Activated T-cell treated with anti-CD3 and anti-CD28 coated beads, Interleukin-2, amount 50 U/mL, for 24 hours (primary cell): ENCODE measurements around the gene CHMP2A.

Source experiments
- DNase-seq: peaks from one replicate; pipeline ENCODE4 v3.0.0-alpha.2; 2020
- H3K27ac Mint-ChIP-seq: 2 replicates; pipeline ENCODE4 v1.8.0; 2020; ENCODE audit warnings: mild to moderate bottlenecking, mixed read lengths
- H3K27me3 Mint-ChIP-seq: 2 replicates; pipeline ENCODE4 v1.8.0; 2020; ENCODE audit warnings: mixed read lengths
- H3K36me3 Mint-ChIP-seq: 2 replicates; pipeline ENCODE4 v1.8.0; 2020; ENCODE audit warnings: low read depth, mixed read lengths
- H3K4me1 Mint-ChIP-seq: 2 replicates; pipeline ENCODE4 v1.8.0; 2020; ENCODE audit warnings: low read depth, mixed read lengths
- H3K4me3 Mint-ChIP-seq: 2 replicates; pipeline ENCODE4 v1.8.0; 2020; ENCODE audit warnings: mild to moderate bottlenecking, moderate library complexity, mixed read lengths
- H3K9me3 Mint-ChIP-seq: 2 replicates; pipeline ENCODE4 v1.8.0; 2020; ENCODE audit warnings: mixed read lengths

The CHMP2A gene

DNA sequence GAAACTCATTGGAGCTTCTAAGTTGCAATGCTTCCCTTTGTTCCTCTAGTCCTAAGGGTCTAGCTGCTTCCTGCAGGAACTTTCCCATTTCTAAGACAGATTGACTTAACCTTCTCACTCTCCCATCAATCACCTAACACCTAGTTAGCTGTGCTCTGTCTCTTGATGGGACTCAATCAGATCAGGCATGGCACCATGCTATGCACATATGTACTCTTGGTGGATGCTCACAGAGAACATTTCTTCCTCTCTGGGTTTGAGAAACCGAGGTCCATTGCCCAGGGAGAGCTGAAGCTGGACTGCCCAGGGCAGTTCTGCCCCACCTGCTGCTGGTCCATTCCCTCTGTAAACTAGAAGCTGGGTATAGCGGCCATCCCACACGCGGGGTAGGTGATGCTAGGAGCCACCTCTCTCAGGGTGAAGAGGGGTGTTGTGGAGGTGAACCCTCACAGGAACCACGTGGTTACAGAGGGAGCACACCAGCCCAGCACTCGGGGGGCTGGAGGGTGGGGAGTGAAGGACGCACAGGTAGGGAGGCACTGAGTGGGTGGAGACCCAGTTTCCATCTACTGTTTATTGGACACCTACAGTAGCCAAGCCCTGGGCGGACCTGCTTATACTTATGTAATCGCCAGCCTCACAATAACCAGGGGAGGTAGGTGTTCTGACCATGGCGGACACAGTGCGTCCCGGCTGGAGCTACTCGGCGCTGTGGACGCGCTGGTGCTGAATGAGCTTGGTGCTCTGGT is 6.6 kb upstream of the CHMP2A start:
- Mint-ChIP-seq H3K27me3 (no peaks in the 10 kb centered on the region), H3K4me1 (peaks cover 58% of the 10 kb centered on the region), H3K27ac (peak overlapping the region; percentile 71), H3K9me3 (no peaks in the 10 kb centered on the region), H3K4me3 (peak overlapping the region; percentile 97), H3K36me3 (peaks cover 48% of the 10 kb centered on the region)
- peak; percentile 45 for DNase-seq

DNA sequence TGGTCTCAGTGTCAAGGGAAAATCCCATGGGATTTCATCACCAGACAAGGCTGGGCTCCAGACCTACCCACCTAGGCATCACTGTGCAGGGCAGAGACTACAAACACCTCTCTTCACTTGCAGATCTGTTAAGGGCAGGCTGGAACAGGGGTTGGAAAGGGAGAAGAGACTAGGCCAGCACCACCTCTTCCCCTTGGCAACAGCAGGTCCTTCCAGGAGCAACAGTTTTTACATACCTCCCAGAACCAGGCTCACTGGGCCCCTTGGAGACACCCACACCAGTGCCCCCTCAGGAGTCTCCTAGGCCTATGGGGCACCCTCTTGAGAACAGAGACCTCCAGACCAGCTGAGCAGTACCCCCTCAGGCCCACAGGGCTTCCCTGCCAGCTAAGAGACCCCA is 6.0 kb upstream of the CHMP2A start:
- peak; percentile 38 for DNase-seq
- H3K36me3 Mint-ChIP-seq: peaks cover 48% of the 10 kb centered on the region
- peak overlapping the region; percentile 100 for H3K27ac Mint-ChIP-seq
- peak overlapping the region; percentile 97 for H3K4me3 Mint-ChIP-seq
- peaks cover 64% of the 10 kb centered on the region for H3K4me1 Mint-ChIP-seq
- no peaks in the 10 kb centered on the region for H3K27me3 Mint-ChIP-seq
- no peaks in the 10 kb centered on the region for H3K9me3 Mint-ChIP-seq

DNA sequence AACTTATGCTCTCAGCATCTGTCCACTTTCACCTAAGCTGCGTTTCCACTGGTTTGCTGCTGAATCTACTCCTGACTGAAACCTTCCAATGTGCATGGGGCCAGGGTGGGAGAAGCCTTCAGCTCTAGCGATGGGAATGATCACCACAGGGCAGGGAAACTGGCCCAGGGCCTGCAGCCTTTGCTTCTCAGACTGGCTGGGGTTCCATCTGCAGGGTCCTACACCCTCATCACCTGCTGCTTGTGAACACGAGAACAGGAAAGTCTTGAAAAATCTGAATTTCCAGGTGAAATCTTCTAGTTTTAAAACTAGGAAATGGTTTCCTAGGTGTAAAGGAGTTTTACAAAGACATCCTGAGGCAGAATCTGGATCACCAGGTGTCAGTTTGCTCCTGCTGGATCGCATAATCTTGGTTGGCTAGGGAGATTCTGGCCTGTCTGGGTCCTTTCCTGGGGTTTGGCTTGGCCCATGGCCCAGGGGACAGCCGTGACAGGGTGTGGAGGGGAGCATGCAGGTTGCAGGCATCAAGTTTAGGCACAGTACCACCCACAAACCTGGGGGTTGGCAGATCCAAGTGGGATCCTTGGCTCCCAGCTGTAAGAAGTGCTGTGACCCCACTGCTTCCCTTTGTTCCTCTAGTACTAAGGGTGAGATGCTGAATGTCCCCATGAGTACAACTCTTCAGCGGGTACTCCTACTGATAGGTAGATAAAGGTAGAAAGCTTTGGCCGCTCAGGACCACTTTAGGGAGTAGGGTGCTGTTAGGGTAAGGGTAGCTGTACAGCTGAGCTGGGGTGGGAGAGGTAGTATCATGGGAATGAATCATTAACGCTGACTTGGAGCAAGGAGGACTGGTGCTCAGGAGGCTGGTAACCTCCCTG is 5.3 kb upstream of the CHMP2A start:
- H3K4me3 Mint-ChIP-seq: peak overlapping the region; percentile 97
- peak; percentile 39 for DNase-seq
- H3K36me3 Mint-ChIP-seq: peaks cover 55% of the 10 kb centered on the region
- peaks cover 69% of the 10 kb centered on the region for H3K4me1 Mint-ChIP-seq
- H3K27ac Mint-ChIP-seq: peak overlapping the region; percentile 100
- H3K27me3 Mint-ChIP-seq: no peaks in the 10 kb centered on the region
- H3K9me3 Mint-ChIP-seq: no peaks in the 10 kb centered on the region

DNA sequence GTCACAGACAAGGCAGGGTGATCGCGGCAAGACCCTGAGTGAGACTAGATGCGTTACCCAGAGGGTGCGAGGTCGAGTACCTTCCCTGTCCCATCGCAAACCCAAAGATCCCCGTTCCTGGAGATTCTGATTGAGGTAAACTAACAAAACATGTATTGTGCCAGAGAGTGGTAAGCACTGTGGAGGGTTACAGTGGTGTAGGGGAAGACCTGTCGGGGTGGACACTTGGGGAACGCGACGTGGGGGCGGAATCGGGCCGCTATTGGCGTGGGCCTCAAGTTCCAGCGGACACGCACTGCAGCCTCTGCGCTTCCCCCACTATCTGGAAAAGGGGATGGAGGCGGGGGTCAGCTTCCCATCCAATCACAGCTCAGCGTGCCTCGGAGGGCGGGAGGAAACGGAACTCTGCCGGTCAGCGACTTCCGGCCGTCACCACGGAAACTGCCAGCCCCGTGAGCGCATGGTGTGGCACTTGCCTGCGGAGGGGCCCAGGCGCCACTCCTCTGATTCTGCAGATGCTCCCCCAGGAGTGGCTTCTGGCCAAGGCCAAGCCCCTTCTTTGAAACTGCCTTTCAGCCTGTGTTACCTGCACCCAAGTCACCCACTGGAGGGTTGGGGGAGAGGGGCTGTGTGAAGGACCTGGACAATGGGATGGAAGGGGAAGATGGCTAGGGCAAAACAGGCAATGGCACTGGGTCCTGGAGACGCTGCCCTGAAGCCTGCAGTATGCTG is 4.5 kb upstream of the CHMP2A start:
- peak overlapping the region; percentile 100 for H3K27ac Mint-ChIP-seq
- H3K4me3 Mint-ChIP-seq: peak overlapping the region; percentile 97
- H3K36me3 Mint-ChIP-seq: peaks cover 61% of the 10 kb centered on the region
- no peaks in the 10 kb centered on the region for H3K9me3 Mint-ChIP-seq
- H3K27me3 Mint-ChIP-seq: no peaks in the 10 kb centered on the region
- H3K4me1 Mint-ChIP-seq: peaks cover 73% of the 10 kb centered on the region
- peak; percentile 84 for DNase-seq

DNA sequence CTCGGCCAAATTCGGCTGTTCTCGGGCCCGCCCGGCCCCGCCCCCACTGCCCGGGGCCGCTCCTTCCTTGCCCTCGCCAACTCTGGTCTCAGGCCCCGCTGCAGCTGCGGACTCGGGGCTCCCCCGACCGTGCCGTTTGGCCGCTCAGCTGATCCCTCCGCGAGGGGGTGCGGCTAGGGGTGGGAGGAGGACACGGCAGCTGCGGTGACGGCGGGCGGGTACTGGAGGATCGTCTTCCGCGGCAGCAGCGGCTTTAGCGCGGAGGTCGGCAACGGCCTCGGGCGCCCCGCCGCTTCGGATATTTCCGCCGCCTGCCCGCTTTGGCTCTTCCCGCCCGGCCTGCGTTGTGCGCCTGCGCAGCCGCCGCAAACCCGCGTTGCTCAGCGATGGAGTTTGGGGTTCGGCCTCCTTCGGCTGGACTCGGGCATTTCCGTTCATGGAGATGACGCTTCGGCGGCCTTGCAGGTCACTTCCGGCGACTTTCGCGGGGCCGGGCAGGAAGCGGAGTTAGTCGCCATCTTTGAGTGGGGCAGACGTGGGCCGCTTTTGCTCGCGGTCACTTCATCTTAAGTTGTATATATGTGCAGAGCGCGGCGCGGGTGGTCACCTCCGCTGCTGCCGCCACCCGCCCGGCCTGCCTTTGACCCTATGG is 3.8 kb upstream of the CHMP2A start:
- H3K36me3 Mint-ChIP-seq: peaks cover 68% of the 10 kb centered on the region
- H3K9me3 Mint-ChIP-seq: no peaks in the 10 kb centered on the region
- peaks cover 75% of the 10 kb centered on the region for H3K4me1 Mint-ChIP-seq
- peak; percentile 99 for DNase-seq
- H3K27me3 Mint-ChIP-seq: no peaks in the 10 kb centered on the region
- H3K27ac Mint-ChIP-seq: peak overlapping the region; percentile 100
- peak overlapping the region; percentile 97 for H3K4me3 Mint-ChIP-seq

DNA sequence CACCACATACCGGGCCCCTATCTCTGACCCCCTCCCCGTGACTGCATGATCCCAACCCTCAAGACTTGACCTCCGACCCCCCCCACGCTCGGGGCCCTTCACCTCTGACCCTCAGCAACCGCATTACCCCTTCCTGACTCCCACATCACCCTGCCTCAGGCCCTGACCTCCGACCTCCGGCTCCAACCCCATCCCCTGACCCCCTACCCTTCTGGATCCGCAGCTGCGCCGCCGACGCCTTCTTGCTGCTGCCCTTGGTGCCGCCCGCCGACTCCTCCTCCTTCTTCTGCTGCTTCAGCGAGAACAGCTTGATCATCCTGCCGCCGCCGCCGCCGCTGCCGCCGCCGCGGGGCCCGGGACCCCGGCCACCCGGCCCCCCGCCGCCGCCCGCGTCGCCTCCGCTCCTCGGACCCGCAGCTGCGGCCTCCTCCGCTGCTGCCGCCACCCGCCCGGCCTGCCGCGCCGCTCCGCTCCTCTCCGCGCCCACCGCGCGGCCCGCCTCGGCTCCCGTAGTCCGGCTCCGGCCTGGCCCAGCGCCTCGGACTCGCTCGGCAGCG is 3.2 kb upstream of the CHMP2A start, which contains the start of gene UBE2M:
Gene UBE2M (minus strand): TSS at position 546 of the 557 bp plus-strand sequence. CDS start 230 bp downstream, at position 316.
- Mint-ChIP-seq H3K27me3 (no peaks in the 10 kb centered on the region), H3K4me1 (peaks cover 73% of the 10 kb centered on the region), H3K9me3 (no peaks in the 10 kb centered on the region), H3K36me3 (peaks cover 74% of the 10 kb centered on the region), H3K4me3 (peak within 1 kb of the TSS; percentile 97), H3K27ac (peak within 1 kb of the TSS; percentile 100)
- no peak for DNase-seq

DNA sequence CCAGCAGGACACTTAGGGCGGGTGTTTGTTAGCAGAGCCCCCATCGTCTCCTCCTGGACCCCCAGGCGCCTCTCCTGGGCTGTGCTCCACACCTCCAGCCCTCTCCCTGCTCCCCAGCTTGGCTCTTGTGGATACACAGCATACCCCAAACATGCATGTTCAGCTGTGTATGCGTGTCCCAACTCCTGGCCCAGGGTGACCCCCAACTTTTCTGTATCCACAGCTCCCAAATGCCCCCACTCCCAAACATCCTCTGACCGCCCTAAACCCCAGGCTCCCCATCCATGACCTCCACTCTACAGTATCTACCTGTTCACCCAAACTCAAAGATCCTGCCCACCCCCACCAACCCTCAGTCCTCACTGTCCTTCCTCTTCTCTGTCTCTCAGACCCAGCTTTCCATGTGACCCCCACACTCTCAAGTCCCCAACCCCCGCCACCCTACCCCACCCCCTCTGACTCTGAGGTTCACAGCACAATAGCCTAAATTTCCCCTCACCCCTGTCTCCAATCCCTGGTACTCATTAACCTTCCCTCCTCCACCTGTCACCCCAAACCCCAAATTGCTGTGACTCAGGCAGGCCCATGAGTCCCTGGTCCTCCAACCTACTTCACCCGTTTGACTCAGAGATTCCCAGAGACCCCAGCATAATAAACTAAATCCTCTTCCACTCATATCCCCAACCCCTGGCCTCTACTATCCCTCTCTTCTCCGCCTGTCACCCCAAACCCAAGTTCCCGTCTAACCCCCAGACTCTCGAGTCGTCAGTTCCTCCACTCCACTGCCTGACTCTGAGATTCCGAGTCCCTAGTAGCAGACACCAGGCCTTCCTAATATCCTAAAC is 2.5 kb upstream of the CHMP2A start:
- Mint-ChIP-seq H3K9me3 (no peaks in the 10 kb centered on the region), H3K4me1 (peaks cover 74% of the 10 kb centered on the region), H3K27me3 (no peaks in the 10 kb centered on the region), H3K4me3 (peak overlapping the region; percentile 97), H3K36me3 (peaks cover 81% of the 10 kb centered on the region), H3K27ac (peak overlapping the region; percentile 96)
- no peak for DNase-seq

DNA sequence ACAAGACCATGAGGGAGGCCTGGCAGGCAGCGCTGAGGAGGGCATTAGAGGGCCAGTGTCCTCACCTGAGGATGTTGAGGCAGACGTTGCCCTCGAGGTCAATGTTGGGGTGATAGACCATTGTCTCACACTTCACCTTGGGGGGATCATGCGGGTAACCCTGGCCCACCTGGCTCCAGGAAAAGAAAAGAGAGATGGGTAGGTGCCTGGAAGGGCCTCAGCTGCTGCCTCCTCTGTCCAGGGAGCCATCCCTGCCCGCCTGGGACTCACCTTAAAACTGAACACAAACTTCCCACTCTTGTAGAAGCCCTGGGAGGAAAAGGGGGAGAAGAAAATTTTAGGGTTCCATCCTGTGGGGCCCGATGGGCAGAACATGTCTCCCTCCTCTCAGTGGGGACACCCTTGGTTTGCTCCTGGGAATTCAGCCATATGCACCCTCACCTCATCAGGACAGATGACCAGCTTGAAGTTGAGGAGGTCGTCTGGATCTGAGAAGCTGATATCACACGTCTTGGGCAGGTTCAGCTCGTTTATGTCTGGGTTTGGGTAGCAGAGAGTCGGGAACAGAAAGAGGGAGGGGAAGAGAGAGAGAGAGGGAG is 1.8 kb upstream of the CHMP2A start:
- H3K4me1 Mint-ChIP-seq: peaks cover 72% of the 10 kb centered on the region
- no peaks in the 10 kb centered on the region for H3K9me3 Mint-ChIP-seq
- H3K36me3 Mint-ChIP-seq: peaks cover 83% of the 10 kb centered on the region
- DNase-seq: no peak
- no peaks in the 10 kb centered on the region for H3K27me3 Mint-ChIP-seq
- H3K27ac Mint-ChIP-seq: peak overlapping the region; percentile 96
- peak overlapping the region; percentile 97 for H3K4me3 Mint-ChIP-seq

DNA sequence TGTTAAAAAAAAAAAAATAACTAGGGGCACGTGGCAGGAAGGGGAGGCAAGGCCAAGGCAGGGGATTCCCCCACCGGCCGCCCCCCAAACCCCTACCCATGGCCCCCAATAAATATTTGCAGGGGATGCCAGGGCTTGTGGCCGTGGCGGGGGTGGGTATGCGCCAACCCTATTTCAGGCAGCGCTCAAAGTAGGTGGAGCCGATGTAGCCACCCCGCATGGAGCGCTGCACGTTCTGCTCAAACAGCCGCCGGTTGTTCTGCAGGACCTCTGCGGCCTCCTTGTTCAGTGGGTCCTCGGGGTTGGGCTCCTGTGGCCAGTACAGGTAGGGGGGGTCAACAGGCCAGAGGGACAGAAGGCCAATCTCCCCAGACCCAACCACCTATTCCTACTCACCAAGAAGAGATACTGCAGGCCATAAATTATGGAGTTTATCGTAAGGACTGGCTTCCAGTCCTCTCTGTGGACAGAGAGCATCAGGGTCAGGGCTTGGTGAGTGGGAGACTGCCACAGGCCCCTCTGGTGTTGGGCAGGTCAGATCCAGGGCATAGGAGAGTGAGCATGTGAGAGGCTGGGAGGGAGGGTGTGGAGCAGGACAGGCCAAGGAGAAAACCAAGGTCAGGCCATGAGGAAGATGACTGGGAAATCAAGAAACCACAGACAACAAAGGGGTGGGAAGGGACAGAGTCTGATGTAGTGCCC is 1.2 kb upstream of the CHMP2A start:
- Mint-ChIP-seq H3K4me1 (peaks cover 67% of the 10 kb centered on the region), H3K27me3 (no peaks in the 10 kb centered on the region), H3K4me3 (peak overlapping the region; percentile 97), H3K36me3 (peaks cover 84% of the 10 kb centered on the region), H3K27ac (peak overlapping the region; percentile 96), H3K9me3 (no peaks in the 10 kb centered on the region)
- peak; percentile 29 for DNase-seq

DNA sequence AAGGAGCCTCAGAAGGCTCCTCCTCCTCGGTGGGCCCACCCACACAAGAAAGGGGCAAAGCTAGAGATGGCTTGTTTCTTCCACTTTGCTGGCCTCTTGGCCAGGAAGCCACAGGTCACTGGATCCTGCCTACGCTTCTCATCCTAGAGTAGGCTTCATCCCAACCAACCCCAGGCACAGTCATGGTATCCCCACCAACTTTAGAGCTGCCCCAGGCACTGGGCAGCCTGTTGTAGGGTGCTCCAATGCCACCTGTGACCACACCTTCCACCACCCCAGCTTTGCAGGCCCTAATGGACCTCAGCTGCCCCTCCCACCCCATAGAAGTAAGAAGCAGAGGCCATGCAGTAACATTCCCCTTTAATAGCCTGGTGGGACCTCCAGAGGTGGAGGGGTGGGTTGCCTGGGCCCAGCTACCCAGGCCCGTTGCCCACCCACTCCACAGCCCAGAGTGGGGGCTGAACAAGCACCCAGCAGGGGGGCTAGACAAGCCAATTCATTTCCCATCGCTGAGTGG is 522 bp upstream of the CHMP2A start:
- no peak for DNase-seq
- H3K27me3 Mint-ChIP-seq: no peaks in the 10 kb centered on the region
- peak overlapping the region; percentile 96 for H3K27ac Mint-ChIP-seq
- peaks cover 64% of the 10 kb centered on the region for H3K4me1 Mint-ChIP-seq
- peak overlapping the region; percentile 97 for H3K4me3 Mint-ChIP-seq
- peaks cover 90% of the 10 kb centered on the region for H3K36me3 Mint-ChIP-seq
- no peaks in the 10 kb centered on the region for H3K9me3 Mint-ChIP-seq

DNA sequence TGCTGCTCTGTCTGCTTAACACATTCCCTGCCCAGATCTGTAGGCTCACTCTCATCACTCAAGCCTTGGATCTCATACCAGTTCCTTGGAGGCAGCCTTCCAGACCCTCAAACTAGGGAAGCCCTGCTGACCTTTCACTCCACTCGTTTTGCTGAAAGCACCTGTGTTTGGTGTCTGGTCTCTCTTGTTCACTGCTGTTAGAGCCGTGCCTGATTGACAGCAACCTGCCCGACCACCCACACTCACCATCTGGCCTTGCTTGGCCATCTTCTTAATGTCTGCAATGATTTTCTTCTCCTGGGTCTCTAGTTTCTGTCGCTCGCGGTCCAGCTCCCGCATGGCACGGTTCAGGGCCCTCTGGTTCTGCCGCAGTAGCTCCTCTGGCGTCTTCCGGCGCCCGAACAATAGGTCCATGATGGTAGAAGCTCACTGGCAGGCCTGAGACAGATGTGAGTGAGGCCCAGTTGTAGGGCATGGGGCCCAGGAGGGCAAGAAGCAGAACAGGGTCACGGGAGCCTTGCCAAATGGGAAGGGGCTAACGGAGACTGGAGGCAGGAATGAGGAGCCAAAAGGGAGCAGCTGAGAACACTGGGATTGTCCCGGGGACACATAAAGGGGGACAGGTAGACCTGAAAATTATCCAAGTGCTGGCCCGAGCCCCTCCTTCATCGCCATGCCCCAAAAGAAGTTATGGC is 959 bp downstream of the CHMP2A start:
- no peak for DNase-seq

DNA sequence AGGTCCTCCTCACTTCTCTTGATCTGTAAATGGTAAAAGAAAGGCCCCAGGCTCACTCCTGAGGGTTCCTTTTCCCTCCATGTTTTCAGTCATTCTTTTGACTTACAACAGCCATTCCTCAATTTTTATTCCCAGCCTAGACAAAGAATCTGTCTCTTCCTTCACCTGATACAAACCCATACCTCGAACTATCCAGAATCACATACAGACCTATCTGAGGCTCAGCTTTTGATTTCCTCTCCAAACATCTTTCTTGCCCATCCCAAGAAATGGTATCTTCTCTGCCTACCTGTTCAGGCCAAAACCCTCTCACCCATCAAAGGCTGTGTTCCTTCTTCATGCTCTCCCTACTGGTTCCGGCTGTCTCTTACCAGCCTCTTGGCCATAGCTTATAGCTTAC is 2.2 kb downstream of the CHMP2A start:
- Mint-ChIP-seq H3K9me3 (no peaks in the 10 kb centered on the region), H3K4me3 (peak overlapping the region; percentile 97), H3K36me3 (peaks cover 98% of the 10 kb centered on the region), H3K4me1 (peaks cover 58% of the 10 kb centered on the region), H3K27me3 (no peaks in the 10 kb centered on the region), H3K27ac (peak overlapping the region; percentile 96)
- DNase-seq: no peak

More for the DNA sequence above, 959 bp downstream of the CHMP2A start:
- Mint-ChIP-seq H3K4me1 (peaks cover 56% of the 10 kb centered on the region), H3K4me3 (peak overlapping the region; percentile 97), H3K36me3 (peaks cover 93% of the 10 kb centered on the region), H3K9me3 (no peaks in the 10 kb centered on the region), H3K27ac (peak overlapping the region; percentile 96), H3K27me3 (no peaks in the 10 kb centered on the region)
